A549 (cell line): ENCODE results near the gene PHYH.

Experiments used
- EP300 ChIP-seq, 2 experiments: fragments of >200 bp; sonication (Bioruptor Twin); formaldehyde crosslinking; IDR thresholded peaks; 2 replicates in 1 of 2; 3 replicates in 1 of 2; pipeline ENCODE4 v1.6.1; 2016 to 2017
- JUNB ChIP-seq: fragments of >200 bp; sonication (Bioruptor Twin); formaldehyde crosslinking; IDR thresholded peaks from 2 replicates; pipeline ENCODE4 v1.6.1; 2016
- RARB ChIP-seq: fragments of 250-450 bp; sonication (Bioruptor Pico); IDR thresholded peaks from 2 replicates; pipeline ENCODE4 v1.8.0; 2021; ENCODE audit warnings: mild to moderate bottlenecking, moderate library complexity
- TFCP2L1 ChIP-seq: fragments of 250-450 bp; sonication (Bioruptor Pico); IDR thresholded peaks from 2 replicates; pipeline ENCODE4 v1.5.0; 2021; ENCODE audit warnings: mild to moderate bottlenecking
- TF ChIP-seq, protein P1 (sequence below): fragments of >200 bp; sonication (Bioruptor Twin); formaldehyde crosslinking; IDR thresholded peaks from 3 replicates; pipeline ENCODE4 v1.5.1; 2016

DNA sequence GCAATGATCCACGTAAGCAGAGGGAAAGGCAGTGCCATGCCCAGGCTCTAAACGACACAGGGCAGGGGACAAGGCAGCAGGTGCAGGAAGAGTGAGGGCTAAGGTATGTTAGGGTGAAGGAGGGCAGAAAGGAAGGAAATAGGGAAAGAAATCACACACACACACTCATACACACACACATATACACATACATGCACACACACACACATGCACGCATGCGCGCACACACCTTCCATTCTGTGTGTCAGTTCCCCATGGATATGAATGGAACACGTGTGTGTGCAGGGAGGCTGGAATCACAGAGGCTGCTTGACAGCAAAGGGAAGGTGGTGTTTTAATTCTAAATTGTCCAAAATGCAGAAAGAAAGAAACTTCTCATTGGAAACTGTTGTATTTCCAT lies 6.2 kb upstream of the PHYH start:
- TF ChIP-seq, protein P1, sequence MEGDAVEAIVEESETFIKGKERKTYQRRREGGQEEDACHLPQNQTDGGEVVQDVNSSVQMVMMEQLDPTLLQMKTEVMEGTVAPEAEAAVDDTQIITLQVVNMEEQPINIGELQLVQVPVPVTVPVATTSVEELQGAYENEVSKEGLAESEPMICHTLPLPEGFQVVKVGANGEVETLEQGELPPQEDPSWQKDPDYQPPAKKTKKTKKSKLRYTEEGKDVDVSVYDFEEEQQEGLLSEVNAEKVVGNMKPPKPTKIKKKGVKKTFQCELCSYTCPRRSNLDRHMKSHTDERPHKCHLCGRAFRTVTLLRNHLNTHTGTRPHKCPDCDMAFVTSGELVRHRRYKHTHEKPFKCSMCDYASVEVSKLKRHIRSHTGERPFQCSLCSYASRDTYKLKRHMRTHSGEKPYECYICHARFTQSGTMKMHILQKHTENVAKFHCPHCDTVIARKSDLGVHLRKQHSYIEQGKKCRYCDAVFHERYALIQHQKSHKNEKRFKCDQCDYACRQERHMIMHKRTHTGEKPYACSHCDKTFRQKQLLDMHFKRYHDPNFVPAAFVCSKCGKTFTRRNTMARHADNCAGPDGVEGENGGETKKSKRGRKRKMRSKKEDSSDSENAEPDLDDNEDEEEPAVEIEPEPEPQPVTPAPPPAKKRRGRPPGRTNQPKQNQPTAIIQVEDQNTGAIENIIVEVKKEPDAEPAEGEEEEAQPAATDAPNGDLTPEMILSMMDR = no peak
- TF ChIP-seq TFCP2L1 (no peak), JUNB (no peak), EP300 (IDR thresholded peaks at IDR 0.05) (no peak), RARB (CRISPR knock-in tag) (no peak)
